ENCODE data around the gene VPS16.

DNA sequence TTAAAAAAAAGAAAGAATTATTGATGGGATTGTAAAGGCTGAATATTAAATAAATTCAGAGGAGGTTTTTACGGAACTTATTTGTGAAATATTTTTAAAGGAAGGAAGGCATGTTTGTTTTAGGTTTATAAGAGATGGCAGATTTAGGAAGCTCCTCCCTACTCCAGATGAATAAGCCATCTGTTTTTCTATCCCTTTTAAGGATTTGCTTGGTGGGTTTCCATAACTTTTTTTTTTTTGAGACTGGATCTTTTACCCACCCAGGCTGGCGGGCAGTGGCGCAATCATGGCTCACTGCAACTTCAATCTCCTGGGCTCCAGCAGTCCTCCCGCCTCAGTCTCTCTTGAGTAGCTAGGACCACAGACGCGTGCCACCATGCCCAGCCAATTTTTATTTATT lies 63.1 kb downstream of the VPS16 start:
- TF ChIP-seq, protein P1, sequence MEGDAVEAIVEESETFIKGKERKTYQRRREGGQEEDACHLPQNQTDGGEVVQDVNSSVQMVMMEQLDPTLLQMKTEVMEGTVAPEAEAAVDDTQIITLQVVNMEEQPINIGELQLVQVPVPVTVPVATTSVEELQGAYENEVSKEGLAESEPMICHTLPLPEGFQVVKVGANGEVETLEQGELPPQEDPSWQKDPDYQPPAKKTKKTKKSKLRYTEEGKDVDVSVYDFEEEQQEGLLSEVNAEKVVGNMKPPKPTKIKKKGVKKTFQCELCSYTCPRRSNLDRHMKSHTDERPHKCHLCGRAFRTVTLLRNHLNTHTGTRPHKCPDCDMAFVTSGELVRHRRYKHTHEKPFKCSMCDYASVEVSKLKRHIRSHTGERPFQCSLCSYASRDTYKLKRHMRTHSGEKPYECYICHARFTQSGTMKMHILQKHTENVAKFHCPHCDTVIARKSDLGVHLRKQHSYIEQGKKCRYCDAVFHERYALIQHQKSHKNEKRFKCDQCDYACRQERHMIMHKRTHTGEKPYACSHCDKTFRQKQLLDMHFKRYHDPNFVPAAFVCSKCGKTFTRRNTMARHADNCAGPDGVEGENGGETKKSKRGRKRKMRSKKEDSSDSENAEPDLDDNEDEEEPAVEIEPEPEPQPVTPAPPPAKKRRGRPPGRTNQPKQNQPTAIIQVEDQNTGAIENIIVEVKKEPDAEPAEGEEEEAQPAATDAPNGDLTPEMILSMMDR (IDR thresholded peaks at IDR 0.05; ENCODE audit: insufficient read depth, low read length), result no peak
- no peak for TF ChIP-seq GABPA (IDR thresholded peaks at IDR 0.05; ENCODE audit: low read depth)
